Lower lobe of right lung (tissue), 2 donors: ENCODE results near the gene TMPRSS5. TPM values are rescaled to one million over a fixed set of nuclear protein-coding genes. Genes with fewer than 3 reads are reported as not detected.

Source experiments
- ATAC-seq, 2 donors: fragments of 200-7000 bp; cut with Tn5 transposase; one replicate each; pipeline ENCODE4 v1.9.1; 2020 to 2022; ENCODE audit warnings: mild to moderate bottlenecking in 2 of 2, moderate library complexity in 2 of 2
- DNase-seq: peaks from one replicate; pipeline ENCODE4 v3.0.0-alpha.2; 2020
- H3K27ac ChIP-seq: fragments of 200-600 bp; one replicate; pipeline ENCODE4 v1.8.0; 2022
- H3K27me3 ChIP-seq: fragments of 200-600 bp; one replicate; pipeline ENCODE4 v1.8.0; 2022; ENCODE audit warnings: low read depth
- H3K36me3 ChIP-seq: fragments of 200-600 bp; one replicate; pipeline ENCODE4 v1.8.0; 2022; ENCODE audit warnings: mild to moderate bottlenecking
- H3K4me1 ChIP-seq: fragments of 200-600 bp; one replicate; pipeline ENCODE4 v1.8.0; 2022
- H3K4me3 ChIP-seq: fragments of 200-600 bp; one replicate; pipeline ENCODE4 v1.8.0; 2022; ENCODE audit warnings: mild to moderate bottlenecking
- H3K9me3 ChIP-seq: fragments of 200-600 bp; one replicate; pipeline ENCODE4 v1.8.0; 2022
- CTCF ChIP-seq: fragments of 200-600 bp; IDR thresholded peaks from one replicate; pipeline ENCODE4 v1.8.0; 2022; ENCODE audit warnings: antibody characterized with exemption, mild to moderate bottlenecking
- intact Hi-C: fragments of 100-400 bp; cut with DNase I; formaldehyde crosslinking; loops from one replicate; pipeline ENCODE4 v1.11.0; 2022
- total RNA-seq: library from RNA; stranded (reverse); fragmentation: NEBNext Ultra II Directional; extraction: Animal tissue kit (Norgen Biotek cat#: 25700); gene quantifications from one replicate; pipeline ENCODE4 v1.2.1, GENCODE V29; 2021
- donor health status: DM: no; HTN: yes; CAD: no; lungs with severe emphysema.

The TMPRSS5 gene
- total RNA-seq, 1 donor from 2014 or later: 1.1 TPM

GRCh38 chr11:113670831-113671215, 35.3 kb downstream of the TMPRSS5 start:
- no peak for DNase-seq
- TF ChIP-seq CTCF: no peak
- intact Hi-C loops: no loop called here
- no peaks in the 10 kb centered on the region for H3K4me1 ChIP-seq
- no peaks in the 10 kb centered on the region for H3K36me3 ChIP-seq
- no peak overlapping the region for H3K4me3 ChIP-seq
- no peak overlapping the region for H3K27ac ChIP-seq
- peaks cover 14% of the 10 kb centered on the region for H3K9me3 ChIP-seq
- H3K27me3 ChIP-seq: no peaks in the 10 kb centered on the region
- no peak for ATAC-seq

GRCh38 chr11:113670149-113670830, 35.8 kb downstream of the TMPRSS5 start:
- Histone ChIP-seq H3K4me3 (no peak overlapping the region), H3K9me3 (peaks cover 14% of the 10 kb centered on the region), H3K27ac (no peak overlapping the region), H3K27me3 (no peaks in the 10 kb centered on the region), H3K36me3 (no peaks in the 10 kb centered on the region), H3K4me1 (no peaks in the 10 kb centered on the region)
- ATAC-seq: no peak
- no peak for TF ChIP-seq CTCF
- intact Hi-C loops: no loop called here
- no peak for DNase-seq

- Histone ChIP-seq H3K27me3 (no peaks in the 10 kb centered on the region), H3K36me3 (no peaks in the 10 kb centered on the region), H3K9me3 (peaks cover 14% of the 10 kb centered on the region), H3K4me1 (no peaks in the 10 kb centered on the region), H3K4me3 (no peak overlapping the region), H3K27ac (no peak overlapping the region)
- intact Hi-C loops: no loop called here
- TF ChIP-seq CTCF: no peak
- ATAC-seq (no peak), DNase-seq (no peak)
Measured at GRCh38 chr11:113668255-113668654, 37.9 kb downstream of the TMPRSS5 start.

GRCh38 chr11:113667801-113668200, 38.3 kb downstream of the TMPRSS5 start:
- peaks cover 14% of the 10 kb centered on the region for H3K9me3 ChIP-seq
- ATAC-seq (no peak), DNase-seq (no peak)
- intact Hi-C loops: no loop called here
- no peaks in the 10 kb centered on the region for H3K4me1 ChIP-seq
- no peak for TF ChIP-seq CTCF
- no peak overlapping the region for H3K27ac ChIP-seq
- H3K36me3 ChIP-seq: no peaks in the 10 kb centered on the region
- H3K27me3 ChIP-seq: no peaks in the 10 kb centered on the region
- no peak overlapping the region for H3K4me3 ChIP-seq

GRCh38 chr11:113666584-113666983, 39.5 kb downstream of the TMPRSS5 start:
- ATAC-seq: no peak
- no peak overlapping the region for H3K4me3 ChIP-seq
- H3K9me3 ChIP-seq: peaks cover 14% of the 10 kb centered on the region
- H3K36me3 ChIP-seq: no peaks in the 10 kb centered on the region
- no peak for DNase-seq
- intact Hi-C loops: no loop called here
- no peak overlapping the region for H3K27ac ChIP-seq
- no peaks in the 10 kb centered on the region for H3K27me3 ChIP-seq
- H3K4me1 ChIP-seq: no peaks in the 10 kb centered on the region
- no peak for TF ChIP-seq CTCF
